ENCODE results near the gene HLA-DQA1.
"Not testable (repeated sequence)": the region's sequence is repeated elsewhere in the genome, so short reads cannot be mapped to it uniquely, and the experiment has no call there.

HLA-DQA1 gene

GRCh38 chr6:32610682-32611296 lies 26.4 kb upstream of the HLA-DQA1 start:
- no peak overlapping the region for H3K27ac Mint-ChIP-seq
- H3K9me3 Mint-ChIP-seq = peaks cover 0 to 6% of the 10 kb centered on the region in 2 donors
- no peak overlapping the region for H3K4me3 Mint-ChIP-seq
- ATAC-seq = no peak
- H3K4me1 Mint-ChIP-seq = peaks cover 1% of the 10 kb centered on the region
- no peak for DNase-seq
- H3K27me3 Mint-ChIP-seq = no peaks in the 10 kb centered on the region

GRCh38 chr6:32613475-32613874 lies 23.7 kb upstream of the HLA-DQA1 start:
- DNase-seq (no peak), ATAC-seq (no peak)
- no peak overlapping the region for H3K27ac Mint-ChIP-seq
- peaks cover 7% of the 10 kb centered on the region for H3K4me1 Mint-ChIP-seq
- H3K27me3 Mint-ChIP-seq = no peaks in the 10 kb centered on the region
- peaks cover 10 to 23% of the 10 kb centered on the region in 2 donors for H3K9me3 Mint-ChIP-seq
- no peak overlapping the region for H3K4me3 Mint-ChIP-seq

DNA sequence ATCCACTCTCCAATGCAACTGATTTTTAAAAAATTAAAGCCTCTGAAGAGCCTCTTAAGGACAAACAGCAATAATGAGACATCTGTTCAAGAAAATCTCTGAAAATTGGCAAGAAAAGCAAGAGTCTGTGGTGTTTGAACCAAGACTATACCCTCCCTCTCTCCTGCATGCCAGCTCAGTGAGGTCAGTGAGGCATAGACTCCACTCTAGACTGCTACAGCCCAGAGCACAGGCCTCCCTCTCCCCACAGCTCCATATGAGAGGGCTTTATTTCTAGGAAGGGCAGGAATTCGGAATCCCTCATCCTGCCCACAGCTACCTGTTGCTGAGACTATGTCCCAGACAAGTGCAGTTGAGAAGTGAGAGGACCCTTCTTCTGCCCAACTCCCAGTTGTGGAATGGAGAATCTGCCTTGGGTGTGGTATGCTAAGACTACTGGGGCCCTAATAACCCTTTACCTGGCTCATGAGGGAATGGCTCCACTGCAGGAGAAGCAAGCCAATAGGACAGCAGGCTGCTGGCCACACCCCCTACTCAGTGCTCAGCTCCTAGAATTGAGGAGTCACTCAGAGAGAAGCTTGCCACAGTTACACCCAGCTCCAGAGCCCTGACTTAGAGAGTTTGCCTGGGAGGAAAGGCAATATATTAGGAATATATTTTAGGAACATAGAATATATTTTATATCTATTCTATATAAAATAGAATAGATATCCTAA lies 22.7 kb upstream of the HLA-DQA1 start:
- Mint-ChIP-seq H3K4me3 (no peak overlapping the region), H3K27me3 (no peaks in the 10 kb centered on the region), H3K27ac (no peak overlapping the region), H3K9me3 (peaks cover 10 to 26% of the 10 kb centered on the region in 2 donors), H3K4me1 (peaks cover 7% of the 10 kb centered on the region)
- ATAC-seq (no peak), DNase-seq (no peak)

DNA sequence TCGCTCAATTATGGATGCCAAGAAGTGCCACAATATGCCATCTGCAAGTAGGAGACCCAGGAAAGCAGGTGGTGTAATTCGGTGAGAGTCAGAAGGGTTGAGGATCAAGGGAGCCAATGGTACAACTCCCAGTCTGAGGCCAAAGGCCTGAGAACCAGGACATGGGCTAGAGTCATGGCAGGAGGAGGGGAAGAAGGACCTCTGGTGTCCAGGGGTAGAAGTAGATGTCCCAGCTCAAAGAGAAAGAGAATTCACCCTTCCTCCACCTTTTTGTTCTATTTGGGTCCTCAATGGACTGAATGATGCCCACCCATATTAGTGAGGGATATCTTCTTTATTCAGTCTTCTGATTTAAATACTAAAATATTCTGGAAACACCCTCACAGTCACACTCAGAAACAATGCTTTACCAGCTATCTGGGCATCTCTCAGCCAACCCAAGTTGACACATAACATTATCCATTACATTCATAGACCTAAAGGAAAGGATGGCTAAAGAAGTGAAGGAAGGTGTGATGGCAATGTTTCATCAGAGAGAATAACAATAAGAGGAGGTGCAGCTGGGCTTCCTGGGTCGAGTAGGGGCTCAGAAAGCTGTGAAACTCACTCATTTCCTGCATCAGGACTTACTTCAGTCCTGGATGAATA lies 21.2 kb upstream of the HLA-DQA1 start:
- DNase-seq = no peak
- Mint-ChIP-seq H3K4me1 (peaks cover 10% of the 10 kb centered on the region), H3K9me3 (peaks cover 10 to 26% of the 10 kb centered on the region in 2 donors), H3K4me3 (no peak overlapping the region), H3K27me3 (no peaks in the 10 kb centered on the region), H3K27ac (no peak overlapping the region)
- ATAC-seq = no peak

- Mint-ChIP-seq H3K27ac (no peak overlapping the region), H3K9me3 (peaks cover 10 to 26% of the 10 kb centered on the region in 2 donors), H3K4me1 (peaks cover 28% of the 10 kb centered on the region), H3K27me3 (no peaks in the 10 kb centered on the region), H3K4me3 (no peak overlapping the region)
- ATAC-seq (no peak), DNase-seq (no peak)
These were observed 19.5 kb upstream of the HLA-DQA1 start for GRCh38 chr6:32617751-32618150.

- no peak overlapping the region for H3K4me3 Mint-ChIP-seq
- H3K27ac Mint-ChIP-seq = no peak overlapping the region
- H3K27me3 Mint-ChIP-seq = no peaks in the 10 kb centered on the region
- ATAC-seq (no peak), DNase-seq (no peak)
- peaks cover 44% of the 10 kb centered on the region for H3K4me1 Mint-ChIP-seq
- H3K9me3 Mint-ChIP-seq = peaks cover 10 to 15% of the 10 kb centered on the region in 2 donors
These were observed 15.8 kb upstream of the HLA-DQA1 start for GRCh38 chr6:32621372-32621771.

- peak; percentile 48 to 79 for DNase-seq
- no peaks in the 10 kb centered on the region for H3K27me3 Mint-ChIP-seq
- peak overlapping the region; percentile 50 to 67 for H3K4me3 Mint-ChIP-seq
- peaks cover 47% of the 10 kb centered on the region for H3K4me1 Mint-ChIP-seq
- H3K9me3 Mint-ChIP-seq = peaks cover 5 to 9% of the 10 kb centered on the region in 2 donors
- peak; percentile 95 for ATAC-seq
- H3K27ac Mint-ChIP-seq = peak overlapping the region; percentile 89 to 93
These were observed 14.4 kb upstream of the HLA-DQA1 start for GRCh38 chr6:32622545-32623401.

DNA sequence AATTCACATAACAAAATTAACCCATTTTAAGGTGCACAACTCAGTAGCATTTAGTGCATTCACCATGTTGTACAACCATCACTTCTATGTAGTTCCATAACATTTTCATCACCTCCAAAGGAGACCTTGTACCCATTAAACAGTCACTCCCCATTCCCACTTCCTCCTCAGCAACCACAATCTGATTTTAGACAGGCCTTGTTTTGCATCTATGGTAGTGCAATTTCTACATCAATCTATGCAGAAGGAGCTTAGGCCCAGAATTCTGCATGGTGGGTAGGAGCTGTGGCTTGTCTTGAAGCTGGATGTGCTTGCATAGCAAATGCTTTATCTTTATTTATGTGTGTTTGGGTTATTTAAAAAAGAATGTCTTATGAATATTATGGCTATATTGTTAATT lies 13.5 kb upstream of the HLA-DQA1 start:
- no peaks in the 10 kb centered on the region for H3K27me3 Mint-ChIP-seq
- H3K27ac Mint-ChIP-seq = no peak overlapping the region
- peak overlapping the region; percentile 6 to 14 for H3K4me3 Mint-ChIP-seq
- ATAC-seq = no peak
- peaks cover 0 to 1% of the 10 kb centered on the region in 2 donors for H3K9me3 Mint-ChIP-seq
- DNase-seq = no peak
- H3K4me1 Mint-ChIP-seq = peaks cover 50% of the 10 kb centered on the region

DNA sequence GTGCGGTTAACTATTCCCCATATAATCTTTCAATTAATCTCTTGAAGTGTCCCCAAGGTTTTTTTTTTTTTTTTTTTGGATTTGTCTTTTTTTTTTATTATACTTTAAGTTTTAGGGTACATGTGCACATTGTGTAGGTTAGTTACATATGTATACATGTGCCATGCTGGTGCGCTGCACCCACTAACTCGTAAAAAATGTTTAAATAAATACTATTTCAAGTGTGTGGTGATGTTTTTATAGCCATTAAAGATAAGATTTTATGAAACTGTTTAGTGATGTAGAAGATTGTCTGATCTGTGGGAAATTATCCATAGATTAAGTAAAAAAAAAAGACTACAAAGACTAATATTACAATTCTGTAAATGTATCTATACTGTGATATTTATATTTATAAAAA lies 12.6 kb upstream of the HLA-DQA1 start:
- ATAC-seq = no peak
- no peak for DNase-seq
- Mint-ChIP-seq H3K4me3 (no peak overlapping the region), H3K9me3 (no peaks in the 10 kb centered on the region), H3K27me3 (no peaks in the 10 kb centered on the region), H3K27ac (no peak overlapping the region), H3K4me1 (peaks cover 50% of the 10 kb centered on the region)

- DNase-seq = no peak
- Mint-ChIP-seq H3K27ac (no peak overlapping the region), H3K4me1 (peaks cover 50% of the 10 kb centered on the region), H3K4me3 (no peak overlapping the region), H3K27me3 (no peaks in the 10 kb centered on the region), H3K9me3 (no peaks in the 10 kb centered on the region)
- ATAC-seq = no peak
These were observed 12.1 kb upstream of the HLA-DQA1 start for GRCh38 chr6:32625137-32625536.

DNA sequence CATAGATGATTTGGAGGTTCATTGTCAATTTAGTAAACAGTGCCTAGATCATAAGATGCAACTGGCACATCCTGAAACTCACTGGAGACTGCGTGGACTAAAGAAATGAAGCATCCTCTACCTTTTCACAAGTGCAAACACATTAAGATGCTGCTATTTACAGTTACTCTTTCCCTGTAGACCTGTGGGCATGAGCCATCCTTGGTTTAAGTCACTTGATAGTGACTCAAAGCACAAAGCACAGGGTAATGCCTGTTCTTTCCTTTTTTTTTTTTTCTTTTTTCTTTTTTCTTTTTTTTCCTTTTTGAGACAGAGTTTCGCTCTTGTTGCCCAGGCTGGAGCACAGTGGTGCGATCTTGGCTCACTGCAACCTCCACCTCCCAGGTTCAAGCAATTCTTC lies 10.0 kb upstream of the HLA-DQA1 start:
- DNase-seq (no peak), ATAC-seq (no peak)
- Mint-ChIP-seq H3K27me3 (no peaks in the 10 kb centered on the region), H3K9me3 (no peaks in the 10 kb centered on the region), H3K4me1 (peaks cover 35% of the 10 kb centered on the region), H3K27ac (no peak overlapping the region), H3K4me3 (no peak overlapping the region)

GRCh38 chr6:32627831-32628230 lies 9.4 kb upstream of the HLA-DQA1 start:
- H3K4me1 Mint-ChIP-seq = peaks cover 29% of the 10 kb centered on the region
- DNase-seq = peak; percentile 13 to 29
- no peak overlapping the region for H3K4me3 Mint-ChIP-seq
- no peaks in the 10 kb centered on the region for H3K27me3 Mint-ChIP-seq
- no peaks in the 10 kb centered on the region for H3K9me3 Mint-ChIP-seq
- no peak for ATAC-seq
- no peak overlapping the region for H3K27ac Mint-ChIP-seq

DNA sequence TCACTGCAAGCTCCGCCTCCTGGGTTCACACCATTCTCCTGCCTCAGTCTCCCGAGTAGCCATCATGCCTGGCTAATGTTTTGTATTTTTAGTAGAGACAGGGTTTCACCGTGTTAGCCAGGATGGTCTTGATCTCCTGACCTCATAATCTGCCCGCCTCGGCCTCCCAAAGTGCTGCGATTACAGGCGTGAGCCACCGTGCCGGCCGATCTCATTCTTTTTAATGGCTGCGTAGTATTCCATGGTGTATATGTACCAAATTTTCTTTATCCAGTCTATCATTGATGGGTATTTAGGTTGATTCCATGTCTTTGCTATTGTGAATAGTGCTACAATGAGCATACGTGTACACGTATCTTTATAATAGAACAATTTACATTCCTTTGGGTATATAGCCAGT lies 7.4 kb upstream of the HLA-DQA1 start:
- H3K27me3 Mint-ChIP-seq, ATAC-seq, DNase-seq, H3K27ac Mint-ChIP-seq, H3K4me3 Mint-ChIP-seq, H3K9me3 Mint-ChIP-seq: not testable (repeated sequence)
- H3K4me1 Mint-ChIP-seq = peaks cover 27% of the 10 kb centered on the region

DNA sequence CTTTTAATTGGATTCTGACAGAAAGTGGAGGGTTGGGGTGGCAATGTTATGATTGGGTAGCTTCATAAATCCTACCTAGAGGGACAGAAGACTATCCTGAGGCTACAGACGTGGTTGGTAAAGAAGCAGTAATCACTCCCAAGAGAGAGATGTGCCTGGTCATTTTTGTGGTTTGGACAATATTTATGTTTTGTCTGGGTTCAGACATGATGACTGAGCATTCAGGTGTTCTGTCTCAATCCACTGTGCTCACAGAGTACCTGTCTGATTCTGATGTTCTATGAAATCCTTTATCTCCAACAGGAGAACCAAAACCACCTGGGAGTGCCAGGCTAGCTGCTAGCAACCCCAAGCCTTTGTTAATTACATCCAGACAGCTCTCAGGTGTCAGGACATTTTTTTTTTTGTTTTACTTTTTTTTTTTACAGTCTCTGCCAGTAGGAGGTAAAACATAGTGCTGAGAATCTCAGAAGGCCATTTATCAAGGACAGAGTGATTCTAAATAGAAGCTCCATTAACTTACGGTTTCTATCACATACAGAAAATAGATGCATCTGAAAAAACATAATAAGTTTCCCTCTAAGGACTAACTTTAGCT lies 1.6 kb upstream of the HLA-DQA1 start:
- H3K4me1 Mint-ChIP-seq = peaks cover 22% of the 10 kb centered on the region
- no peak overlapping the region for H3K27ac Mint-ChIP-seq
- H3K9me3 Mint-ChIP-seq = no peaks in the 10 kb centered on the region
- no peak for DNase-seq
- H3K4me3 Mint-ChIP-seq = no peak overlapping the region
- ATAC-seq = no peak
- peaks cover 27% of the 10 kb centered on the region for H3K27me3 Mint-ChIP-seq

- no peak for ATAC-seq
- Mint-ChIP-seq H3K4me3 (no peak overlapping the region), H3K27me3 (peaks cover 27% of the 10 kb centered on the region), H3K4me1 (peaks cover 35% of the 10 kb centered on the region), H3K9me3 (no peaks in the 10 kb centered on the region), H3K27ac (no peak overlapping the region)
- DNase-seq = no peak
These were observed 677 bp downstream of the HLA-DQA1 start for GRCh38 chr6:32637883-32638282.
